DND-41 (cell line): Measurements from ENCODE around the gene SYNDIG1.

Source experiments
- ATAC-seq: fragments of 200-7000 bp; cut with Tn5 transposase; 3 replicates; pipeline ENCODE4 v1.9.1; 2021; ENCODE audit warnings: low read depth; ENCODE audit not compliant: insufficient read depth
- DNase-seq: peaks from one replicate; pipeline ENCODE4 v3.0.0-alpha.2; 2020
- H2AFZ ChIP-seq: 2 replicates; pipeline ENCODE4 v1.6.0; 2012; ENCODE audit warnings: low read depth, low read length
- H3K27ac ChIP-seq: 2 replicates; pipeline ENCODE4 v1.5.1; 2012; ENCODE audit warnings: low read length, inconsistent platforms
- H3K27me3 ChIP-seq: fragments of 200-600 bp; sonication (generic); 2 replicates; pipeline ENCODE4 v1.6.0; 2012; ENCODE audit warnings: low read length, mild to moderate bottlenecking, inconsistent platforms; ENCODE audit not compliant: insufficient read depth, poor library complexity
- H3K36me3 ChIP-seq: 2 replicates; pipeline ENCODE4 v1.5.1; 2012; ENCODE audit warnings: low read length, inconsistent platforms; ENCODE audit not compliant: insufficient read depth
- H3K4me1 ChIP-seq: 2 replicates; pipeline ENCODE4 v1.5.1; 2012; ENCODE audit warnings: mild to moderate bottlenecking, low read length; ENCODE audit not compliant: insufficient read depth
- H3K4me2 ChIP-seq: 2 replicates; pipeline ENCODE4 v1.6.0; 2012; ENCODE audit warnings: mild to moderate bottlenecking, moderate library complexity, low read length, inconsistent platforms; ENCODE audit not compliant: insufficient read depth
- H3K4me3 ChIP-seq, 2 experiments: fragments of 200-600 bp in 1 of 2; shearing (Covaris generic) in 1 of 2; 2 replicates each; pipeline ENCODE4 v1.5.1; 2012 to 2016; ENCODE audit warnings: inconsistent platforms in 2 of 2, low read length in 2 of 2, mild to moderate bottlenecking in 2 of 2, low read depth in 1 of 2, moderate library complexity in 1 of 2
- H3K79me2 ChIP-seq: 2 replicates; pipeline ENCODE4 v1.6.0; 2012; ENCODE audit warnings: low read length, inconsistent platforms; ENCODE audit not compliant: insufficient read depth
- H3K9ac ChIP-seq: 2 replicates; pipeline ENCODE4 v1.6.0; 2012; ENCODE audit warnings: low read depth, mild to moderate bottlenecking, inconsistent platforms, low read length, moderate library complexity
- H3K9me3 ChIP-seq: 2 replicates; pipeline ENCODE4 v1.5.1; 2012; ENCODE audit warnings: low read length, moderate library complexity, mild to moderate bottlenecking, inconsistent platforms; ENCODE audit not compliant: insufficient read depth, severe bottlenecking
- H4K20me1 ChIP-seq: 2 replicates; pipeline ENCODE4 v1.6.0; 2012; ENCODE audit warnings: low read length; ENCODE audit not compliant: insufficient read depth
- EZH2 ChIP-seq: IDR thresholded peaks from 3 replicates; pipeline ENCODE4 v1.6.1; 2012; ENCODE audit warnings: borderline replicate concordance, low read depth, mild to moderate bottlenecking, moderate library complexity, low read length, inconsistent platforms; ENCODE audit not compliant: severe bottlenecking
- TF ChIP-seq, protein P1 (sequence below): IDR thresholded peaks from 2 replicates; pipeline ENCODE4 v1.5.1; 2012; ENCODE audit warnings: borderline replicate concordance, low read length, moderate library complexity, mild to moderate bottlenecking; ENCODE audit not compliant: poor library complexity, severe bottlenecking; ENCODE audit errors: extremely low read depth

The SYNDIG1 gene

DNA sequence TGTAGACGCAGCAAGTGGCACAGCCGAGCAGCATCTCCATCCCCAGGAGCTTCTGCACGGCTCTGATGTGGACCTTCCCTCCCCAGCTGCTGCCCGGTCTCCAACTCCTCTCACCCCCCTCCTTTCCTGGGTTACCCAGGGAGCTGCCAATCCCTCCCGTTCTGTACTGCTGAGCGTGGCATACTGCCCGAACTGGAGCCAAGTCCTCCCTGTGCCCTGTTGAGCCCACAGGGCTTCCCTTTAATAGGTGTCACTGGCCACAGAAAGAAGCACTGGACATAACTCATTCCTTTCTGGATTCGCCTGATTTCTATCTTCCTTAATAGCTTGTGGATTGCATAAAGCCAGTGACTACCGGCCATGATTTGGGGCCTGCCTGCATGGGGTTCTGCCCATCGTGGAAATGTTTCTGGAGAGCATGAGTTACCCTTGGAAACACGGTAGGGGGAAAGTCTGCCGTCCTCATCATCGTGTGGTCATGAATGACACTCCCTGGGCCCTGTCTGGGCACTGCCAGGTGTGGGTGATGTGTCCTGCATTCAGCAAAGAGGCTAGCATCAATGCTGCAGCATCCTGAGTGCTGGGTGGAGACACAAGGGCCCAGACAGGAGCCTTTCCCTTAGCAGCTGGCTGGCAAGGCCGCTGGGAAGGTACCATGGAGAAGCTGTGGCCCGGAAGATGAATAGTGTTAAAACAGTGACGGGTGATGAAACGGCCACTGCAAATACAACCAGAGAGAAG, 189.7 kb downstream of the SYNDIG1 start:
- no peak overlapping the region for H3K4me3 ChIP-seq
- no peak overlapping the region for H2AFZ ChIP-seq
- no peak overlapping the region for H3K9ac ChIP-seq
- ATAC-seq (no peak), DNase-seq (no peak)
- TF ChIP-seq, protein P1, sequence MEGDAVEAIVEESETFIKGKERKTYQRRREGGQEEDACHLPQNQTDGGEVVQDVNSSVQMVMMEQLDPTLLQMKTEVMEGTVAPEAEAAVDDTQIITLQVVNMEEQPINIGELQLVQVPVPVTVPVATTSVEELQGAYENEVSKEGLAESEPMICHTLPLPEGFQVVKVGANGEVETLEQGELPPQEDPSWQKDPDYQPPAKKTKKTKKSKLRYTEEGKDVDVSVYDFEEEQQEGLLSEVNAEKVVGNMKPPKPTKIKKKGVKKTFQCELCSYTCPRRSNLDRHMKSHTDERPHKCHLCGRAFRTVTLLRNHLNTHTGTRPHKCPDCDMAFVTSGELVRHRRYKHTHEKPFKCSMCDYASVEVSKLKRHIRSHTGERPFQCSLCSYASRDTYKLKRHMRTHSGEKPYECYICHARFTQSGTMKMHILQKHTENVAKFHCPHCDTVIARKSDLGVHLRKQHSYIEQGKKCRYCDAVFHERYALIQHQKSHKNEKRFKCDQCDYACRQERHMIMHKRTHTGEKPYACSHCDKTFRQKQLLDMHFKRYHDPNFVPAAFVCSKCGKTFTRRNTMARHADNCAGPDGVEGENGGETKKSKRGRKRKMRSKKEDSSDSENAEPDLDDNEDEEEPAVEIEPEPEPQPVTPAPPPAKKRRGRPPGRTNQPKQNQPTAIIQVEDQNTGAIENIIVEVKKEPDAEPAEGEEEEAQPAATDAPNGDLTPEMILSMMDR = no peak
- TF ChIP-seq EZH2 = no peak
- no peaks in the 10 kb centered on the region for H4K20me1 ChIP-seq
- no peak overlapping the region for H3K27ac ChIP-seq
- H3K4me2 ChIP-seq = no peak overlapping the region
- no peaks in the 10 kb centered on the region for H3K36me3 ChIP-seq
- no peaks in the 10 kb centered on the region for H3K27me3 ChIP-seq
- H3K79me2 ChIP-seq = no peaks in the 10 kb centered on the region
- no peaks in the 10 kb centered on the region for H3K4me1 ChIP-seq
- H3K9me3 ChIP-seq = no peaks in the 10 kb centered on the region

DNA sequence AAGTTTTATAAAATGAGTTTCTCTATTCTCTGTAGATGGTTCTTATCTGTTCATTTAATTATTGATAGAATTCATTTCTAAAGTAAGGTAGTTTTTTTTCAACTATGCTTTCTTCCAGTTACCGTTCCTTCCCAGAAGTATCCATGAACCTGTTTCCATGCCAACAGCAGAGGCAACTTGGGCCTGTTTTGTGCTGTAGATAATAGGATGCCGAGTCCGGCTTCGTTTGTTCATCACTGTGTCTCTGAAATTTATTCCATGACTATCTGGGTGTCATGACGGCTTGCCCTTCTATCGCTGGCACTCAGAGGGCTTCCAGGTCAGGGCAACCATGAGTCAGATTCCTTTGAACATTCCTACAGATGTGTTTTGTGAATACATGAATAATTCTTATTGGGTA, 190.4 kb downstream of the SYNDIG1 start:
- TF ChIP-seq, protein P1 = no peak
- no peak for TF ChIP-seq EZH2

DNA sequence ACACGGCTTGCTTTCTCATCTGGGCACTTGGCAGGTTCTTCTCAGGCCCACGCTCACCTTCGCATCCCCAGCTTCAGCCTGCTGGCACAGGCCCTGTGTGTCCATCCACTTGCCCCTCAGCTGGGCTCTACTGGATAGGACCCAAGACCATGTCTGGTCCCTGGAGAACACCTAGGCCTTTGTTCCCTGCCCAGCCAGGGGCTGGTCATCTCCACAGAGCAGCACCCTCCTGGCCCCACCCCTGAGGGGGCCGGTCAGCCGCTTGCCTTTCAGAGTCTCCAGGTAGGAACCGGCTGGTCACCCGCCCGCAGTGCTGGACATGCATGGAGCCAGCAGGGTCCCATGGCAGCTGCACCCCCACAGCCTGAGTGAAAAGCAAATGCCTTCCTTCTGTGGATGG, 191.2 kb downstream of the SYNDIG1 start:
- Histone ChIP-seq H3K79me2 (no peaks in the 10 kb centered on the region), H3K27ac (no peak overlapping the region), H3K9me3 (no peaks in the 10 kb centered on the region), H3K36me3 (no peaks in the 10 kb centered on the region), H3K4me1 (no peaks in the 10 kb centered on the region), H3K9ac (no peak overlapping the region), H4K20me1 (no peaks in the 10 kb centered on the region), H3K27me3 (no peaks in the 10 kb centered on the region), H2AFZ (no peak overlapping the region), H3K4me3 (no peak overlapping the region), H3K4me2 (no peak overlapping the region)
- ATAC-seq (no peak), DNase-seq (no peak)
- TF ChIP-seq, protein P1 = no peak
- no peak for TF ChIP-seq EZH2

More for the DNA sequence above, 190.4 kb downstream of the SYNDIG1 start:
- DNase-seq (no peak), ATAC-seq (no peak)
- Histone ChIP-seq H3K36me3 (no peaks in the 10 kb centered on the region), H3K79me2 (no peaks in the 10 kb centered on the region), H4K20me1 (no peaks in the 10 kb centered on the region), H3K4me3 (no peak overlapping the region), H3K27ac (no peak overlapping the region), H3K9me3 (no peaks in the 10 kb centered on the region), H3K27me3 (no peaks in the 10 kb centered on the region), H2AFZ (no peak overlapping the region), H3K4me2 (no peak overlapping the region), H3K9ac (no peak overlapping the region), H3K4me1 (no peaks in the 10 kb centered on the region)
